ENCODE results near the gene HS3ST3A1. TPM values are rescaled to one million over a fixed set of nuclear protein-coding genes. Genes with fewer than 3 reads are reported as not detected.
"Not testable (repeated sequence)": the region's sequence is repeated elsewhere in the genome, so short reads cannot be mapped to it uniquely, and the experiment has no call there.

Gene HS3ST3A1
- total and polyA plus RNA-seq, 12 donors: 0.12 to 4.1 (median 1.6) TPM; not detected in 1

GRCh38 chr17:13503526-13503925 lies 98.2 kb downstream of the HS3ST3A1 start:
- intact Hi-C loops (cut with DNase I): no loop called here
- ATAC-seq: no peak
- DNase-seq: no peak
- TF ChIP-seq CTCF (IDR thresholded peaks at IDR 0.05): no peak
- Histone ChIP-seq H3K36me3 (no peaks in the 10 kb centered on the region), H3K4me1 (no peaks in the 10 kb centered on the region), H3K4me3 (no peak overlapping the region), H3K9me3 (no peaks in the 10 kb centered on the region), H3K27ac (no peak overlapping the region), H3K27me3 (peaks cover 0 to 3% (median 0%) of the 10 kb centered on the region in 7 donors)
- WGBS, 2 donors: 76 to 89% methylated on average over 6 of the region's 6 CpGs

- WGBS, 2 donors: 87 to 93% methylated on average over 2 of the region's 2 CpGs
- H3K4me3 ChIP-seq: no peak overlapping the region
- no peaks in the 10 kb centered on the region for H3K36me3 ChIP-seq
- no peaks in the 10 kb centered on the region for H3K27me3 ChIP-seq
- no peak overlapping the region for H3K27ac ChIP-seq
- DNase-seq (no peak), ATAC-seq (no peak)
- H3K9me3 ChIP-seq: no peaks in the 10 kb centered on the region
- TF ChIP-seq CTCF (IDR thresholded peaks at IDR 0.05): no peak
- no peaks in the 10 kb centered on the region for H3K4me1 ChIP-seq
- intact Hi-C loops (cut with DNase I): no loop called here
Measured at GRCh38 chr17:13502263-13502662, 99.5 kb downstream of the HS3ST3A1 start.

DNA sequence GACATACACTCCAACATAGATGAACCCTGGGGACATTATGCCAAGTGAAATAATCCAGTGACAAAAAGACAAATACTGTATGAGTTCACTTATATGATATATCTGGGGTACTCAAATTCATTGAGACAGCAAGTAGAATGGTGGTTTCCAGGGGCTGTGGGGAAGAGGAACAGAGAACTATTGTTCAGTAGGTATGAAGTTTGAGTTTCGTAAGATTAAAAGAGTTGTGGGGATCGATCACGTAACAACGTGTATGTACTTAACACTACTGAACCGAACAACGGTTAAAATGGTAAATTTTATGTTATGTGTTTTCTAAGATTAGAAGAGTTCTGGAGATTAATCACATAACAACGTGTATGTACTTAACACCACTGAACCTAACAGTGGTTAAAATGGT lies 100.8 kb downstream of the HS3ST3A1 start:
- 92 to 94% methylated on average over 7 of the region's 7 CpGs for WGBS, 2 donors
- ATAC-seq (no peak), DNase-seq (no peak)

DNA sequence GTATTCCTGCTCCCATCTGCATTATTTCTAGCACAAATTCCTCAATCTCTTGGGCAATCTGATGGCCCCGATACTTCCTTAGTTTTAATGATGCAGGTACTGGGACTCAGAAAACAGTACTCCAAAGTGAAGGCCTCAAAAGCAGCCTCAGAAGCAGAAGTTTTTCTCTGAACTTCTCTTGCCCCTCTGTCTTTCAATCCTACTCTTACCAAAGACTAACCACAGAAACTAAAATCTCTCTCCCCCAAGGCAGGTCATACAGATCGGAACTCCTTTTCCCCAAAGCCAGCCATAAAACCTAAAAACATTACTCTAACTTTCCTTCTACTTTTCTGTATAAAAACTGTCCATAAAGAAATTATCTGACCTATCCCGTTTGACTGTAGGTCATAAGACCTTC lies 103.5 kb downstream of the HS3ST3A1 start:
- intact Hi-C loops (cut with DNase I): loop anchor here in 1 of 10 donors (10.0 kb wide), 1 partner anchor 457 kb away; no protein-coding TSS in a partner anchor
- H3K4me3 ChIP-seq: no peak overlapping the region
- no peaks in the 10 kb centered on the region for H3K9me3 ChIP-seq
- no peak overlapping the region for H3K27ac ChIP-seq
- DNase-seq (no peak), ATAC-seq (no peak)
- no peaks in the 10 kb centered on the region for H3K36me3 ChIP-seq
- H3K27me3 ChIP-seq: no peaks in the 10 kb centered on the region
- 83 to 88% methylated on average over 3 of the region's 3 CpGs for WGBS, 2 donors
- H3K4me1 ChIP-seq: no peaks in the 10 kb centered on the region
- no peak for TF ChIP-seq CTCF (IDR thresholded peaks at IDR 0.05)

More for the DNA sequence above, 100.8 kb downstream of the HS3ST3A1 start:
- H3K36me3 ChIP-seq: no peaks in the 10 kb centered on the region
- H3K4me3 ChIP-seq: no peak overlapping the region
- no peaks in the 10 kb centered on the region for H3K9me3 ChIP-seq
- no peak for TF ChIP-seq CTCF (IDR thresholded peaks at IDR 0.05)
- H3K27ac ChIP-seq: no peak overlapping the region
- H3K27me3 ChIP-seq: no peaks in the 10 kb centered on the region
- H3K4me1 ChIP-seq: no peaks in the 10 kb centered on the region
- intact Hi-C loops (cut with DNase I): no loop called here

DNA sequence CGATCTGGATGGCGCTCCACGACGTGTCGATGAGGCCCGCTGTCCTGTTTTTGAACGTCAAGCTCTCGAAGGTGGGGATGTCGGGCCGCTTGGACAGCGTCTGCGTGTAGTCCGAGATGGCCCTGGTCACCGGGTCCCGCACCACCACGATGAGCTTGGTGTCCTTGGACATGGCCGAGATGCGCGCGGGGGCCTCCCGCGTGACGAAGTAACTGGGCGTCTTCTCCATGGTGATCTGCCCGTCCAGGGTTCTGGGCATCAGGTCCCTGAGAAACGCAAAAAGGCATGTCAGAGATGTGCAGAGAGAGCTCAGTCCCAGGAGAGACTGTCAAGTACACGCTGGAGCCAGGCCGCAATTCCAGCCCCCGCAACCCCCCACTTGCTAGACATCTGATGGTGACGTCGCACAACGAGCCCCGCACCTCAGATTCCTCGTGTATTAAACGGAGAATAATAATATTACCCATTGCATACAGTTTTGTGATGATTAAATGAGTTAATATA lies 105.1 kb downstream of the HS3ST3A1 start:
- intact Hi-C loops (cut with DNase I): loop anchor here in 1 of 10 donors (10.0 kb wide), 1 partner anchor 458 kb away; no protein-coding TSS in a partner anchor
- H3K27ac ChIP-seq, DNase-seq, H3K4me3 ChIP-seq, H3K27me3 ChIP-seq, H3K4me1 ChIP-seq, H3K36me3 ChIP-seq, ATAC-seq, H3K9me3 ChIP-seq: not testable (repeated sequence)
- WGBS, 2 donors: 96% methylated on average over 22 to 23 of the region's 35 CpGs

Measured in heart right ventricle (tissue), 16 donors.